Dendritic cell treated with granulocyte-macrophage colony-stimulating factor and Interleukin-4, amounts not matched to agents 40 ng/mL and 50 ng/mL, for 4 days (primary cell): ENCODE measurements around the gene RANBP3L.
"Not testable (repeated sequence)": the region's sequence is repeated elsewhere in the genome, so short reads cannot be mapped to it uniquely, and the experiment has no call there.

ENCODE experiments used
- H3K27ac Mint-ChIP-seq: one replicate; pipeline ENCODE4 v1.8.0; 2022; ENCODE audit warnings: mild to moderate bottlenecking, mixed read lengths
- H3K27me3 Mint-ChIP-seq: one replicate; pipeline ENCODE4 v1.8.0; 2022; ENCODE audit warnings: mild to moderate bottlenecking, mixed read lengths
- H3K36me3 Mint-ChIP-seq: one replicate; pipeline ENCODE4 v1.8.0; 2022; ENCODE audit warnings: low read depth, mixed read lengths
- H3K4me1 Mint-ChIP-seq: one replicate; pipeline ENCODE4 v1.8.0; 2022; ENCODE audit warnings: low read depth, mixed read lengths
- H3K4me3 Mint-ChIP-seq: one replicate; pipeline ENCODE4 v1.8.0; 2022; ENCODE audit warnings: mild to moderate bottlenecking, moderate library complexity, mixed read lengths
- H3K9me3 Mint-ChIP-seq: one replicate; pipeline ENCODE4 v1.8.0; 2022; ENCODE audit warnings: mixed read lengths
- intact Hi-C: fragments of 100-400 bp; cut with micrococcal nuclease; formaldehyde crosslinking; loops from one replicate; pipeline ENCODE4 v1.15.0; 2022

The RANBP3L gene

DNA sequence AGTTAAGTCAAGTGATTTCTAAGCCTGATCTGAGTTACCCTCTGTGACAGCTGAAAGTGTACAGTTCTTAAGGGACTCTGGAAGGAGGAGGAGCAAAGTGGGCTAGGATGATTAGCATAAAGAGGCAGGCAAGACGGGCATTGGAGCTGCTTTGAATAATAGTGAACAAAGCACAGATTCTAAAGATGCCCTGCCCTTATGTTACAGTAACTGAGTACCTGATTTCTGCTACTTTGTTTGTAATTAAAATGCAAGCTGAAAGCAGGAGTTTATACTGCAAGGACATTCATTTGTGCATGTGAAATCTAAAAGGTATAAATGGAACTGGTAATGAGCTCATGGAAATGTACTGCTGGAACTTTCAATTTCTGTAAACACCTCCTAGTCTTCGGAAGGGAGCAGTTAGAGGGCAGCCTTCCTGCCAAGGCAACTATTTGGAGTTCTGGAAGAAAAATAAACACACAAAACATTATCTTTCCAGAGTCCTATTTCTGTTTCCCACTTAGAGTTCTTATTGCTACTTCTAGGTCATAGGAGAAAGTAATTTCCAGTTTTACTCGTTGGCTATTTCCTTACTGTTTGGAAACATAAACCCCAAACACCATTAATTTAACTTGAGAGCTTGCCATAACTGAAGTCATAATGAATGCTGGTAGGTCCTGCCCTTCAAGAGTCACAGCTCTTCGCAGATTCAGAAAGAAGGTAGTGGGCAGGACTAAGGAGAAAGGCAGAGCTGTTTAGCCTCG lies at the start of gene RANBP3L:
TSS of gene RANBP3L (minus strand) at position 45 of the 746 bp plus-strand sequence. CDS start 486 bp downstream, outside the sequence.
- intact Hi-C loops, result loop anchor here (10.0 kb wide), 1 partner anchor 127 kb away; no protein-coding TSS in a partner anchor
- H3K4me3 Mint-ChIP-seq, result no peak within 1 kb of the TSS
- peaks cover 5% of the 10 kb centered on the region for H3K4me1 Mint-ChIP-seq
- H3K36me3 Mint-ChIP-seq, result no peaks in the 10 kb centered on the region
- H3K27ac Mint-ChIP-seq, result no peak within 1 kb of the TSS
- no peaks in the 10 kb centered on the region for H3K9me3 Mint-ChIP-seq
- H3K27me3 Mint-ChIP-seq, result peaks cover 2% of the 10 kb centered on the region

GRCh38 chr5:36346896-36347690 lies 45.4 kb upstream of the RANBP3L start:
- H3K27me3 Mint-ChIP-seq, result no peaks in the 10 kb centered on the region
- H3K9me3 Mint-ChIP-seq, result peaks cover 9% of the 10 kb centered on the region
- H3K4me1 Mint-ChIP-seq, result no peaks in the 10 kb centered on the region
- intact Hi-C loops, result no loop called here
- H3K27ac Mint-ChIP-seq, result no peak overlapping the region
- no peaks in the 10 kb centered on the region for H3K36me3 Mint-ChIP-seq
- no peak overlapping the region for H3K4me3 Mint-ChIP-seq

GRCh38 chr5:36344899-36345298 lies 43.2 kb upstream of the RANBP3L start:
- intact Hi-C loops, result no loop called here
- Mint-ChIP-seq H3K27me3 (no peaks in the 10 kb centered on the region), H3K4me1 (no peaks in the 10 kb centered on the region), H3K4me3 (no peak overlapping the region), H3K27ac (no peak overlapping the region), H3K9me3 (peaks cover 9% of the 10 kb centered on the region), H3K36me3 (no peaks in the 10 kb centered on the region)

DNA sequence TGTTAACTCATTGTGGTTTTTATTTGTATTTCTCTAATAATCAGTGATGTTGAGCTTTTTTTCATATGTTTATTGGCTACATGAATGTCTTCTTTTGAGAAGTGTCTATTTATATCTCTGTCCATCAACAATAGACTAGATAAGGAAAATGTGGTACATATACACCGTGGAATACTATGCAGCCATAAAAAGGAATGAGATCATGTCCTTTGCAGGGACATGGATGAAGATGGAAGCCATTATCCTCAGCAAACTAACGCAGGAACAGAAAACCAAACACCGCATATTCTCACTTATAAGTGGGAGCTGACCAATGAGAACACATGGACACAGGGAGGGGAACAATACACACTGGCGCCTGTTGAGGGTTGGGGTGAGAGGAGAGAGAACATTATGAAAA lies 40.0 kb upstream of the RANBP3L start:
- H3K9me3 Mint-ChIP-seq, H3K4me1 Mint-ChIP-seq, intact Hi-C loops, H3K27ac Mint-ChIP-seq, H3K36me3 Mint-ChIP-seq, H3K4me3 Mint-ChIP-seq, H3K27me3 Mint-ChIP-seq: not testable (repeated sequence)

DNA sequence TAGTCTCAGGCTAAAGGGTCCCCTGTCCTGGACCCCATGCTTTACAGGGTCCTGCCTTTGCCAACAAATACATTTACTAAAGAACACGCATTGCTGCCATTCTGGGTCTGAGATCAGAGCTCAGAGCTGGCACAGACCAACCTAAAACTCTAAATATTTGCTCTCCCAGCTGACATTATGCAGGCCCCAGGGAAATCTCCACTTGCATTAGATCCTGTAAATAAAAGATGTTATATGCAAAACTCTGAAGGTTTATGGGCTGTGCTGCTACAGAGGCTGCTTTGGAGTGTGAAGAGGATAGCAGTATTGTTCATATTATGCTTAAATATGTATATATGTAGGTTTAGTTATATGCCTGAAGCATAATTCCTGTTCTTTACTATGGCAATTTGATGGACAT lies 35.9 kb upstream of the RANBP3L start:
- H3K36me3 Mint-ChIP-seq, result no peaks in the 10 kb centered on the region
- H3K27ac Mint-ChIP-seq, result no peak overlapping the region
- no peaks in the 10 kb centered on the region for H3K4me1 Mint-ChIP-seq
- H3K4me3 Mint-ChIP-seq, result no peak overlapping the region
- intact Hi-C loops, result no loop called here
- peaks cover 10% of the 10 kb centered on the region for H3K9me3 Mint-ChIP-seq
- no peaks in the 10 kb centered on the region for H3K27me3 Mint-ChIP-seq

DNA sequence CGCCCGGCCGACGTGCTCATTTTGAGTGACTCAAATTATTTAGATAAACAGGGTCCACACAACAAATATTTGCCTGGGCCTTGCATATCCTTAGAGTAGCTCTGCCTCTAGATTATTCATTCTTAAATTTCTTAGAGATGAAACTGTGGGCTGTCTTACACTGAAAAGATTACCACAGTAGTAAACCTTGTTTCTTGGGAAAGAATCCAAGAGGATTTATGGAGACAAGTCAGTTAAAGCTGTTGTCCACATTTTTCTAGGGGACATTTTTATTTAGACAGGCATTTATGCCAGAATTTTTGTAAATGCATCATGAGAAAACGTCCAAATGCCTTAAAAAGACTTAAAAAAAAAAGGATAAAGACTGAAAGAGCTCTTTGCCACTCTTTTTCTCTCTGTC lies 32.6 kb upstream of the RANBP3L start:
- H3K4me1 Mint-ChIP-seq, result no peaks in the 10 kb centered on the region
- intact Hi-C loops, result no loop called here

GRCh38 chr5:36332720-36333119 lies 31.0 kb upstream of the RANBP3L start:
- H3K9me3 Mint-ChIP-seq, H3K4me1 Mint-ChIP-seq, H3K27ac Mint-ChIP-seq, intact Hi-C loops, H3K36me3 Mint-ChIP-seq, H3K27me3 Mint-ChIP-seq, H3K4me3 Mint-ChIP-seq: not testable (repeated sequence)

More for the DNA sequence above, 32.6 kb upstream of the RANBP3L start:
- no peaks in the 10 kb centered on the region for H3K36me3 Mint-ChIP-seq
- H3K4me3 Mint-ChIP-seq, result no peak overlapping the region
- H3K27me3 Mint-ChIP-seq, result no peaks in the 10 kb centered on the region
- peaks cover 9% of the 10 kb centered on the region for H3K9me3 Mint-ChIP-seq
- H3K27ac Mint-ChIP-seq, result no peak overlapping the region

DNA sequence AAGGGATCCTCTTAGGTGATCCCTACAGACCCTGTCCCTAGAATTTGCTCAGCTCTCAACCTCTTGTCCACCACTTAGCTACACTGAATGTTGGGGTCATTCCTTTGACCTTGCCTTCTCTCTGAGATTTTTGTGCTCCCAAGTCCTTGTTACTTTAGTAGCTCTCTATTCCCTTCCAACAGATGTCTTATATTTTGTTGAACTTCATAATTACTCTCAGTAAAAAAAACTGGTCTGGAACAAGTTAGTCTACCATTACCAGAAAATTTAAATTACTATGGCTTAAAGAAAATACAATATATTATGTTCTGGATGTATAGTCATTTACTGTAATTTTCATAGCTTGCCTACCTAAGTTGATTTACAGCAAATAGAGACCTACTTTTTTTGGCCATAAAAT lies 23.5 kb upstream of the RANBP3L start:
- Mint-ChIP-seq H3K36me3 (no peaks in the 10 kb centered on the region), H3K9me3 (peaks cover 7% of the 10 kb centered on the region), H3K4me3 (no peak overlapping the region), H3K27ac (no peak overlapping the region), H3K4me1 (no peaks in the 10 kb centered on the region), H3K27me3 (no peaks in the 10 kb centered on the region)
- intact Hi-C loops, result no loop called here

GRCh38 chr5:36323926-36324781 lies 22.5 kb upstream of the RANBP3L start:
- Mint-ChIP-seq H3K36me3 (no peaks in the 10 kb centered on the region), H3K4me1 (no peaks in the 10 kb centered on the region), H3K9me3 (peaks cover 7% of the 10 kb centered on the region), H3K27ac (no peak overlapping the region), H3K27me3 (no peaks in the 10 kb centered on the region), H3K4me3 (no peak overlapping the region)
- intact Hi-C loops, result no loop called here

- Mint-ChIP-seq H3K9me3 (no peaks in the 10 kb centered on the region), H3K4me3 (no peak overlapping the region), H3K27ac (no peak overlapping the region), H3K27me3 (no peaks in the 10 kb centered on the region), H3K4me1 (no peaks in the 10 kb centered on the region), H3K36me3 (no peaks in the 10 kb centered on the region)
- intact Hi-C loops, result no loop called here
Observed at GRCh38 chr5:36312953-36313672, 11.4 kb upstream of the RANBP3L start.

- intact Hi-C loops, result no loop called here
- H3K27me3 Mint-ChIP-seq, result no peaks in the 10 kb centered on the region
- H3K4me1 Mint-ChIP-seq, result no peaks in the 10 kb centered on the region
- H3K4me3 Mint-ChIP-seq, result no peak overlapping the region
- H3K36me3 Mint-ChIP-seq, result no peaks in the 10 kb centered on the region
- H3K9me3 Mint-ChIP-seq, result no peaks in the 10 kb centered on the region
- no peak overlapping the region for H3K27ac Mint-ChIP-seq
Observed at GRCh38 chr5:36311956-36312355, 10.3 kb upstream of the RANBP3L start.

DNA sequence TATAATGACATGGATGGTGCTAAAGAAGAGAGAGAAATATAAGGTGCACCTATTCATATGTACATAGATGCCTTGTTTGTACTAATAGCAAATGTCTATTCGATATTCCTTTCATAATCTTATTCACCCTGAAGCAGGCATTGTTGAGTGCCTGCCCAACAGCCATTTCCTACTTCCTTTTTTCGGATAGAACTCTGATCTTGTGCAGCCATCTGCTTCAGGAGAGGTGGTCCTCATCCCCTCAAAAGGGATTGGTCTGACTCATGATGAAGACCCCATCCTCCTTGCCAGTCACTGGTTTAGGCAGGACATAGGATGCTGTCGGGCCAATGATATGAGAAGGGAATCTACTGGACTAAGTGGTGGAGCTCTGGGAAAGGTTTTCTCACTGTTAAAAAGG lies 8.4 kb upstream of the RANBP3L start:
- no peaks in the 10 kb centered on the region for H3K4me1 Mint-ChIP-seq
- intact Hi-C loops, result no loop called here
- H3K4me3 Mint-ChIP-seq, result no peak overlapping the region
- no peaks in the 10 kb centered on the region for H3K9me3 Mint-ChIP-seq
- no peaks in the 10 kb centered on the region for H3K27me3 Mint-ChIP-seq
- no peaks in the 10 kb centered on the region for H3K36me3 Mint-ChIP-seq
- H3K27ac Mint-ChIP-seq, result no peak overlapping the region

DNA sequence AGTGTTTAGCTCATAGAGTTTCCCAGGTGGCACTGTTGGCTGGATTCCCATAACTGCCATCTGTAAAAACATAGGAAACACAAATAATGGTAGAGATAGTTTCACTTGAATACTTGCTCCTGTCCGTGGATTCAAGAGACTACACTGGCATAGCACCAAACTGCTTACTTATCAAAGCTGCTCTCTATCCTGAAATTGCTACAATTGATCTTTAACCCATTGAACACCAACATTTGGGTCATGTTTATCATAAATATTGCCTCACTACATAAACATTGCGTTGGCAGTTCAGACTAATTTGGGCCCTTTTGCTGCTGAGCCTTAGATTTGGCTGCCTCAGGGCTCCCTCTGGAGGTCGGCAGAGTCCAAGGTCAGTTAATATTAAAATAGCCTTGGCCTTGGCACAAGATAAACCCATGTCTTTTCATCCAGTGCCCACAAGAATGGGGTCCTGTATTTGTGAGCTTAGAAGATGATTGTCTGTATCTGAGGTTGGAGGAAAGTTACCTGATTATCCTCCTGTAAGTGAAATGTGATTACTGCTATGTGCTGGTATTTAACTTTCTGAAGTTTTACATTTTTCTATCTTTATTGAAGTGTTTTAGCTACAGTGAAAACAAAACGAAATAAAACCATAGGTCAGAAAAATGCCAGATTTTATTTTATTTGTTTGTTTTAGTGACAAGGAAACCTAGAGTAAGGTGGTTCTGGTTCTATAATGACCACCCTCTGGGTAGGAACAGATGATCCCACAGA lies 4.0 kb upstream of the RANBP3L start:
- peaks cover 2% of the 10 kb centered on the region for H3K27me3 Mint-ChIP-seq
- H3K4me1 Mint-ChIP-seq, result peaks cover 5% of the 10 kb centered on the region
- H3K4me3 Mint-ChIP-seq, result no peak overlapping the region
- intact Hi-C loops, result loop anchor here (2.0 to 10.0 kb wide), 2 partner anchors 41 to 131 kb away; no protein-coding TSS in a partner anchor
- H3K9me3 Mint-ChIP-seq, result no peaks in the 10 kb centered on the region
- no peak overlapping the region for H3K27ac Mint-ChIP-seq
- no peaks in the 10 kb centered on the region for H3K36me3 Mint-ChIP-seq
